Hippocampal formation (tissue), 2 donors: Measurements from ENCODE around the gene C5orf63.
"Not testable (repeated sequence)": the region's sequence is repeated elsewhere in the genome, so short reads cannot be mapped to it uniquely, and the experiment has no call there.

Source experiments
- DNase-seq, 2 donors: peaks; one replicate each; lab custom pipeline; 2025; lab: John Stamatoyannopoulos, UW

The C5orf63 gene

DNA sequence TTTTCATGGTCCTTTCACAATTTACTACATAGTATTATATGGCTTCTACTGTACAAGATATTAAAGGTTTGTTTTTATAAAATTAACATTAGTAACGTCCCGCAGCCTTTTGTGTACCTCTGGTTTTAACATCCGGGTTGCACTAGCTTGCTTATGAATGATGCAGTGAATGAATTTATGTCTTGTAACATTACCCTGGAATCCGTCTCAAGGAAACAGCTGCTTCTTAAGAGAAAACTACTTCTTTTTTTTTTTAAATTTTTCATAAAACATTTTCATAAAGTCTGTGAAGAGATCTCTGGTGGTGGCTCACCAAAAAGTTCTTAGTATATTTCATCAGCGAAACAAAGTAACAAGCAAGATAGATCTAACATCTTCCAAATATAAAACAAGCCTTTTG, 66.6 kb downstream of the C5orf63 start:
- DNase-seq, result no peak

DNA sequence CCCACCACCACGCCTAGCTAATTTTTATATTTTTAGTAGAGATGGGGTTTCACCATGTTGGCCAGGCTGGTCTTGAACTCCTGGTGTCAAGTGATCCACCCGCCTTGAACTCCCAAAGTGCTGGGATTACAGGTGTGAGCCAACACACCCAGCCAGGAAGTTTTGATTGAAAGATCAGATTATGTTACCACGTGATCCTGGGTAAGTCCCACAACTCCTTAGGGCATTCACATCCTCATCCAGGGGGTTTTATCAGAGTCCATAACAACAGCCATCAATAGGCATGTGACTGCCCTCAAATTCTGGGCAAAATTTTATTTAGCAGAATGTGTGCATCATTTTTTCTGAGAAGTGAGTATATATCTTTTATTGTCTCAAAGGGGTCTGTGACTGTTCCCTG, 68.0 kb downstream of the C5orf63 start:
- not testable (repeated sequence) for DNase-seq

DNA sequence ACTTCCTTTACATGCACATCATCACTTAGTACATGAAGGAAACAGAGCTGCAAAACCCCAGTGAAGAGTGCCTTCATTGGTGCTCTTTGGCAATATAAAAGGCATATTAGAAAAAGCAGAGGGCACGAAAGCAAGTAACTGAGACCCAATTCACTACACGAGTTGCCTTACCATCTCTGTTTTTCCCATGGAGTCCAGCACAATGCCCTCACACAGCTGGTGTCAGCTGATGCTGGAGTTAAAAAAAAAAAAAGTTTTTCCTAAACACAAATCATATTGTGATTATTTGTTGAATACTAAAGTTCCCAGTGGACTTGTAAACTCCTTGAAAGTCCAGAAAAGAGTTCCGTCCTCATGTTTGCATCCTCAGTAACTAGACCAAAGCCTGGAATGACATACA, 68.6 kb downstream of the C5orf63 start:
- no peak for DNase-seq

DNA sequence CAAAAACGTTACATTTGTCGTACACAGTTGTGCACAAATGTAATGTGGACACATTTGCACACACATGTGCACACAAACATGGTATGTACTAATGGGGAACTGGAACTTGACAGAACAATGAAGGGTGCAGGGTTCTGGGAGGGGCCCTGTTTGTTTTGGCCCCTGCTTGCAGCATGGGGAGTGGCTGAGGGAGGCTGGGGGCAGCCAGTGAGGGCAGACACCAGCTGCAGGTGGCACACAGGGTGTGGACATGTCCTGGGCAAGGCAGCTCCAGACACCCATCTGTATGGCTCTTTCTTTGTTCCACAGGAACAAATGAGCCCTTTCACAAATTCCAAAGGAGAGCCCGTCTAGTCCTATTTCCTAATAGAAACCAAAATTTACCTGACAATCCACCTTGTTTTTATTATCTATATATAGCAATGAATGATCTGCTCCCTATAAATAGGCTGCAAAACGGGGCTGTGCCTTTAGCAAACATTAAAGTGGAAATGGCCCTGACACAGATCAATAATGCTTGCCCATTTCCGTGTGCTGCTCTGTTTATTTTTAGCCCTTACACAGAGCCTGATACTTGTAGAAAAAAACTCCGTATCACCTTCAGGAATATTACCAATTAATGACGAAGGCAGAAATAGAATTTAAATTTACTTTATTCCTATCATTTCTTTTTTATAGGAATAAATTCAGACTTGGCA, 69.4 kb downstream of the C5orf63 start:
- DNase-seq, result no peak

DNA sequence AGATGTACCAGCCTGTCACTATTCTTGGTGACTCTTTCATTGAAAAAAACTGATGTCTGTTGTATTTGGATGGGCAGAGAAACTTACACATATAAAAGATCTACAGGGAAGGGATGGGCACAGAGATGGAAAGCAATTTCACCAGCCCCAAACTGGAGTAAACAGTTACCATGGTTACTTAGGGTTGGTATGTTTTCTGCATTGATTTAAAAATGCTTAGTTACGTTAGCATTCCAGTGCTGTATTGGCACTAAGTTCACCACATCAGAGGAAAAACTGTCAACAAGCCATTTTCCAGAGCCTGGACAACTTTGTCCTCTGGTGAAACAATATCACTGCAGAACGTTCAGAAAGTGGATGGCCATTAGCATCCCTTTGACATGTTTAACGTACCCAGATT, 70.9 kb downstream of the C5orf63 start:
- DNase-seq, result no peak

DNA sequence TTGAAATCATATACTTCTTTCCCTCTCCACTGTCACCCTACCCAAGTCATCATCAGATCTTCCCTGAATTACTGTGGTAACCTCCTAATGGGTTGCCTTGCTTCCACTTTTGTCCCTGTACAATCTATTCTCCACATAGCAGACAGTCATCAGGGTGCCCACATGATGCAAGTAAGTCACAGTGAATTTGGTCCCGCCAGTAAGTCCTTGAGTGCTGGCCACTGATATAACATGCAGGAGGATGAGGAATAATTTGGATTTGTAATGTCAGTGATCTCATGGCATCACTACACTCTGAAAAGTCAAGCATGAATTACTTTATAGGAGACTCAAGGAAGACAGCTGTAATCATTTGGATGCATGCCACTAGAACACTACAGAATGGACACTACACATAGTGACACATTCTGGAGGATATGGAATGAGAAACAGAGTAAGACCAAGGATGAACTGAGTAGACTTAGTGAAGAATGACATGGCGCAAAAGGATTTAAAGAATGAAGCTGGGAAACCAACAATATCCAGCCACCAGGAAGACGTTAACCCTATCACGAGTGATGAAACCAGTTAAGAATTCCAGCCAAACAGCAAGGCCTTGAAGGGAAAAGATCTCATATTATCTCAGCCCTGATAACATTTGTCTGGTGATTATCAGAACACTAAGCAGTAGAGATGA, 71.5 kb downstream of the C5orf63 start:
- DNase-seq, result no peak
